C4-2B (cell line): ENCODE results near the gene FBXO21.

Experiments
- H3K27ac ChIP-seq: fragments of 450-650 bp; 2 replicates; pipeline ENCODE4 v1.5.1; 2017
- CTCF ChIP-seq: fragments of 450-650 bp; conservative IDR thresholded peaks from 2 replicates; pipeline ENCODE4 v1.5.1; 2017; ENCODE audit warnings: mild to moderate bottlenecking
- ZFX ChIP-seq: fragments of 450-650 bp; IDR thresholded peaks from 2 replicates; pipeline ENCODE4 v1.6.1; 2017

Gene FBXO21

GRCh38 chr12:117140397-117141096 lies 49.7 kb downstream of the FBXO21 start:
- TF ChIP-seq ZFX (no peak), CTCF (no peak)
- no peak overlapping the region for H3K27ac ChIP-seq

DNA sequence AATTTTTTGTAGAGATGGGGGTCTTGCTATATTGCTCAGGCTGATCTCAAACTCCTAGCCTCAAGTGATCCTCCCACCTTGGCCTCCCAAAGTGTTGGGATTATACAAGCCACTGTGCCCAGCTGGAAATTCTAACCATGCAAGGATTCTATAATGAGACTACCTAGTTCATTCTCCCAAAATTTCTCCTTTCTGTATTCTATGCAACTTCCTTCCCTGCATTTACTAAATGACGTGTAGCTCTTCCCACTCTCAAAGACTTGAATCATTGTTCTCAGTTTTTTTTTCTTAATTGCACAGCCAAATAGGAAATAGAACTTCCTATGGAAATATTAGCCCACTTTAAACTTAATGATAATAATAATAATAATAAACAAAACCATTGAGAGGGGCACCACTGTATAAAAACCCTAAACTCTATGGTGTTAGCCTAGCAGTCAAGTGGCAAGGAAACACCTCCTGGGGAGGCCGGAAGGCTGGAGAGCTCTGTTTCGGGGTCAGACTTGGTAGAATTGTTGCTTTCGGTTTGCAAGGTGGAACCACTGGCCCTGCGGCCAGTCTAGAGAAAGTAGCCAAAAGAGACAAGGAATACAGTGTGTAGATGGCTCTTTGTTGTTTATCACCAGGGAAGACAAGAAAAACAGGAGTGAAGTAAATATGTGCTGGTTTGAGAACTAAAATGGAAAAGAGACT lies 51.1 kb downstream of the FBXO21 start:
- TF ChIP-seq ZFX = no peak
- H3K27ac ChIP-seq = no peak overlapping the region

- TF ChIP-seq ZFX (no peak), CTCF (no peak)
- no peak overlapping the region for H3K27ac ChIP-seq
These were observed 55.5 kb downstream of the FBXO21 start for GRCh38 chr12:117134721-117135120.

- H3K27ac ChIP-seq = no peak overlapping the region
- TF ChIP-seq ZFX (no peak), CTCF (no peak)
These were observed 56.2 kb downstream of the FBXO21 start for GRCh38 chr12:117134059-117134458.

GRCh38 chr12:117130801-117131200 lies 59.5 kb downstream of the FBXO21 start:
- TF ChIP-seq ZFX (no peak), CTCF (no peak)
- no peak overlapping the region for H3K27ac ChIP-seq

DNA sequence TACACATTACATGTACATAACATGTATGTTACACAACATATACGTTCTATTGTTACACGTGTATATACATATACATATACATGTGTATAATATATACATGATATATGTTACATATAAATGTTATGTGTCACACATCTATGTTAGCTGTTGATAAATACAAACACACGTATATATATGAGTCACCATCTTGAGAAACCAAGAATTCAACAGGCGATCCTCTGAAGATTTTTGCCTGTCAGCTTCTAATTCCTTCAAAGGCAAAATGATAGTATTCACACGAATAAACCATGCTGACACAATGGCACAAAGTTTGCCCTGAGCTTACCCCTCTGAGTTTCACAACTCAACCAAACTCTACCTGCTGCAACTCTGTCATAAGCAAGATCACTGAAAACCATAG lies 60.9 kb downstream of the FBXO21 start:
- no peak for TF ChIP-seq CTCF
- no peak for TF ChIP-seq ZFX
- H3K27ac ChIP-seq = no peak overlapping the region

- TF ChIP-seq ZFX (no peak), CTCF (no peak)
- no peak overlapping the region for H3K27ac ChIP-seq
These were observed 62.1 kb downstream of the FBXO21 start for GRCh38 chr12:117127933-117128823.
